ENCODE data around the gene TBX18.

The TBX18 gene

GRCh38 chr6:84665401-84665800, 99.0 kb downstream of the TBX18 start:
- H3K9ac ChIP-seq (ENCODE audit: low read length): no peak overlapping the region

GRCh38 chr6:84663866-84664265, 100.5 kb downstream of the TBX18 start:
- H3K36me3 ChIP-seq (ENCODE audit: insufficient read depth, low read length): no peaks in the 10 kb centered on the region
- no peak overlapping the region for H3K9ac ChIP-seq (ENCODE audit: low read length)
- no peaks in the 10 kb centered on the region for H3K27me3 ChIP-seq (ENCODE audit: control insufficient read depth in 1 of 2, insufficient read depth in 2 of 2, low read length in 2 of 2)
- no peaks in the 10 kb centered on the region for H3K9me3 ChIP-seq (ENCODE audit: low read length)
- no peaks in the 10 kb centered on the region for H3K4me1 ChIP-seq (ENCODE audit: insufficient read depth, low read length)
- no peak overlapping the region for H3K4me3 ChIP-seq (ENCODE audit: low read depth in 1 of 2, low read length in 2 of 2)
- no peak overlapping the region for H3K27ac ChIP-seq (ENCODE audit: low read depth, low read length)

More at GRCh38 chr6:84665401-84665800, 99.0 kb downstream of the TBX18 start:
- Histone ChIP-seq H3K36me3 (ENCODE audit: insufficient read depth, low read length) (no peaks in the 10 kb centered on the region), H3K27me3 (ENCODE audit: control insufficient read depth in 1 of 2, insufficient read depth in 2 of 2, low read length in 2 of 2) (no peaks in the 10 kb centered on the region), H3K4me3 (ENCODE audit: low read depth in 1 of 2, low read length in 2 of 2) (no peak overlapping the region), H3K27ac (ENCODE audit: low read depth, low read length) (no peak overlapping the region), H3K4me1 (ENCODE audit: insufficient read depth, low read length) (no peaks in the 10 kb centered on the region), H3K9me3 (ENCODE audit: low read length) (no peaks in the 10 kb centered on the region)

GRCh38 chr6:84657486-84657885, 106.9 kb downstream of the TBX18 start:
- no peak overlapping the region for H3K27ac ChIP-seq (ENCODE audit: low read depth, low read length)
- H3K36me3 ChIP-seq (ENCODE audit: insufficient read depth, low read length): no peaks in the 10 kb centered on the region
- no peaks in the 10 kb centered on the region for H3K9me3 ChIP-seq (ENCODE audit: low read length)
- H3K27me3 ChIP-seq (ENCODE audit: control insufficient read depth in 1 of 2, insufficient read depth in 2 of 2, low read length in 2 of 2): no peaks in the 10 kb centered on the region
- no peak overlapping the region for H3K9ac ChIP-seq (ENCODE audit: low read length)
- no peak overlapping the region for H3K4me3 ChIP-seq (ENCODE audit: low read depth in 1 of 2, low read length in 2 of 2)
- H3K4me1 ChIP-seq (ENCODE audit: insufficient read depth, low read length): no peaks in the 10 kb centered on the region

GRCh38 chr6:84657025-84657424, 107.4 kb downstream of the TBX18 start:
- Histone ChIP-seq H3K27me3 (ENCODE audit: control insufficient read depth in 1 of 2, insufficient read depth in 2 of 2, low read length in 2 of 2) (no peaks in the 10 kb centered on the region), H3K9ac (ENCODE audit: low read length) (no peak overlapping the region), H3K27ac (ENCODE audit: low read depth, low read length) (no peak overlapping the region), H3K9me3 (ENCODE audit: low read length) (no peaks in the 10 kb centered on the region), H3K4me1 (ENCODE audit: insufficient read depth, low read length) (no peaks in the 10 kb centered on the region), H3K4me3 (ENCODE audit: low read depth in 1 of 2, low read length in 2 of 2) (no peak overlapping the region), H3K36me3 (ENCODE audit: insufficient read depth, low read length) (no peaks in the 10 kb centered on the region)

- H3K4me1 ChIP-seq (ENCODE audit: insufficient read depth, low read length): no peaks in the 10 kb centered on the region
- no peaks in the 10 kb centered on the region for H3K36me3 ChIP-seq (ENCODE audit: insufficient read depth, low read length)
- no peak overlapping the region for H3K9ac ChIP-seq (ENCODE audit: low read length)
- no peak overlapping the region for H3K4me3 ChIP-seq (ENCODE audit: low read depth in 1 of 2, low read length in 2 of 2)
- no peaks in the 10 kb centered on the region for H3K27me3 ChIP-seq (ENCODE audit: control insufficient read depth in 1 of 2, insufficient read depth in 2 of 2, low read length in 2 of 2)
- H3K27ac ChIP-seq (ENCODE audit: low read depth, low read length): no peak overlapping the region
- H3K9me3 ChIP-seq (ENCODE audit: low read length): no peaks in the 10 kb centered on the region
Observed at GRCh38 chr6:84653027-84653551, 111.3 kb downstream of the TBX18 start.

- Histone ChIP-seq H3K9ac (ENCODE audit: low read length) (no peak overlapping the region), H3K27me3 (ENCODE audit: control insufficient read depth in 1 of 2, insufficient read depth in 2 of 2, low read length in 2 of 2) (no peaks in the 10 kb centered on the region), H3K4me3 (ENCODE audit: low read depth in 1 of 2, low read length in 2 of 2) (no peak overlapping the region), H3K9me3 (ENCODE audit: low read length) (no peaks in the 10 kb centered on the region), H3K36me3 (ENCODE audit: insufficient read depth, low read length) (no peaks in the 10 kb centered on the region), H3K27ac (ENCODE audit: low read depth, low read length) (no peak overlapping the region), H3K4me1 (ENCODE audit: insufficient read depth, low read length) (no peaks in the 10 kb centered on the region)
Observed at GRCh38 chr6:84652356-84653026, 111.9 kb downstream of the TBX18 start.

- Histone ChIP-seq H3K27ac (ENCODE audit: low read depth, low read length) (no peak overlapping the region), H3K27me3 (ENCODE audit: control insufficient read depth in 1 of 2, insufficient read depth in 2 of 2, low read length in 2 of 2) (no peaks in the 10 kb centered on the region), H3K9me3 (ENCODE audit: low read length) (no peaks in the 10 kb centered on the region), H3K4me1 (ENCODE audit: insufficient read depth, low read length) (no peaks in the 10 kb centered on the region), H3K36me3 (ENCODE audit: insufficient read depth, low read length) (no peaks in the 10 kb centered on the region), H3K9ac (ENCODE audit: low read length) (no peak overlapping the region), H3K4me3 (ENCODE audit: low read depth in 1 of 2, low read length in 2 of 2) (no peak overlapping the region)
Observed at GRCh38 chr6:84651583-84651982, 112.8 kb downstream of the TBX18 start.

- H3K9ac ChIP-seq (ENCODE audit: low read length): no peak overlapping the region
- H3K4me3 ChIP-seq (ENCODE audit: low read depth in 1 of 2, low read length in 2 of 2): no peak overlapping the region
- H3K27me3 ChIP-seq (ENCODE audit: control insufficient read depth in 1 of 2, insufficient read depth in 2 of 2, low read length in 2 of 2): no peaks in the 10 kb centered on the region
- no peak overlapping the region for H3K27ac ChIP-seq (ENCODE audit: low read depth, low read length)
- H3K4me1 ChIP-seq (ENCODE audit: insufficient read depth, low read length): no peaks in the 10 kb centered on the region
- H3K36me3 ChIP-seq (ENCODE audit: insufficient read depth, low read length): no peaks in the 10 kb centered on the region
- no peaks in the 10 kb centered on the region for H3K9me3 ChIP-seq (ENCODE audit: low read length)
Observed at GRCh38 chr6:84648444-84648843, 116.0 kb downstream of the TBX18 start.

GRCh38 chr6:84645563-84646266, 118.7 kb downstream of the TBX18 start:
- Histone ChIP-seq H3K27me3 (ENCODE audit: control insufficient read depth in 1 of 2, insufficient read depth in 2 of 2, low read length in 2 of 2) (no peaks in the 10 kb centered on the region), H3K4me3 (ENCODE audit: low read depth in 1 of 2, low read length in 2 of 2) (no peak overlapping the region), H3K9ac (ENCODE audit: low read length) (no peak overlapping the region), H3K36me3 (ENCODE audit: insufficient read depth, low read length) (no peaks in the 10 kb centered on the region), H3K4me1 (ENCODE audit: insufficient read depth, low read length) (peaks cover 8% of the 10 kb centered on the region), H3K27ac (ENCODE audit: low read depth, low read length) (no peak overlapping the region), H3K9me3 (ENCODE audit: low read length) (no peaks in the 10 kb centered on the region)

- Histone ChIP-seq H3K27me3 (ENCODE audit: control insufficient read depth in 1 of 2, insufficient read depth in 2 of 2, low read length in 2 of 2) (no peaks in the 10 kb centered on the region), H3K27ac (ENCODE audit: low read depth, low read length) (no peak overlapping the region), H3K4me3 (ENCODE audit: low read depth in 1 of 2, low read length in 2 of 2) (no peak overlapping the region), H3K4me1 (ENCODE audit: insufficient read depth, low read length) (peaks cover 8% of the 10 kb centered on the region), H3K9ac (ENCODE audit: low read length) (no peak overlapping the region), H3K9me3 (ENCODE audit: low read length) (no peaks in the 10 kb centered on the region), H3K36me3 (ENCODE audit: insufficient read depth, low read length) (no peaks in the 10 kb centered on the region)
Observed at GRCh38 chr6:84645000-84645399, 119.4 kb downstream of the TBX18 start.

GRCh38 chr6:84643778-84644177, 120.6 kb downstream of the TBX18 start:
- Histone ChIP-seq H3K4me3 (ENCODE audit: low read depth in 1 of 2, low read length in 2 of 2) (no peak overlapping the region), H3K27ac (ENCODE audit: low read depth, low read length) (no peak overlapping the region), H3K9me3 (ENCODE audit: low read length) (no peaks in the 10 kb centered on the region)

More at GRCh38 chr6:84643778-84644177, 120.6 kb downstream of the TBX18 start:
- Histone ChIP-seq H3K4me1 (ENCODE audit: insufficient read depth, low read length) (peaks cover 8% of the 10 kb centered on the region), H3K27me3 (ENCODE audit: control insufficient read depth in 1 of 2, insufficient read depth in 2 of 2, low read length in 2 of 2) (no peaks in the 10 kb centered on the region), H3K9ac (ENCODE audit: low read length) (no peak overlapping the region), H3K36me3 (ENCODE audit: insufficient read depth, low read length) (no peaks in the 10 kb centered on the region)

Measured in muscle layer of colon (tissue), 2 donors.